Measurements from ENCODE around the gene ATP5ME.
"Not testable (repeated sequence)": the region's sequence is repeated elsewhere in the genome, so short reads cannot be mapped to it uniquely, and the experiment has no call there.

The ATP5ME gene

DNA sequence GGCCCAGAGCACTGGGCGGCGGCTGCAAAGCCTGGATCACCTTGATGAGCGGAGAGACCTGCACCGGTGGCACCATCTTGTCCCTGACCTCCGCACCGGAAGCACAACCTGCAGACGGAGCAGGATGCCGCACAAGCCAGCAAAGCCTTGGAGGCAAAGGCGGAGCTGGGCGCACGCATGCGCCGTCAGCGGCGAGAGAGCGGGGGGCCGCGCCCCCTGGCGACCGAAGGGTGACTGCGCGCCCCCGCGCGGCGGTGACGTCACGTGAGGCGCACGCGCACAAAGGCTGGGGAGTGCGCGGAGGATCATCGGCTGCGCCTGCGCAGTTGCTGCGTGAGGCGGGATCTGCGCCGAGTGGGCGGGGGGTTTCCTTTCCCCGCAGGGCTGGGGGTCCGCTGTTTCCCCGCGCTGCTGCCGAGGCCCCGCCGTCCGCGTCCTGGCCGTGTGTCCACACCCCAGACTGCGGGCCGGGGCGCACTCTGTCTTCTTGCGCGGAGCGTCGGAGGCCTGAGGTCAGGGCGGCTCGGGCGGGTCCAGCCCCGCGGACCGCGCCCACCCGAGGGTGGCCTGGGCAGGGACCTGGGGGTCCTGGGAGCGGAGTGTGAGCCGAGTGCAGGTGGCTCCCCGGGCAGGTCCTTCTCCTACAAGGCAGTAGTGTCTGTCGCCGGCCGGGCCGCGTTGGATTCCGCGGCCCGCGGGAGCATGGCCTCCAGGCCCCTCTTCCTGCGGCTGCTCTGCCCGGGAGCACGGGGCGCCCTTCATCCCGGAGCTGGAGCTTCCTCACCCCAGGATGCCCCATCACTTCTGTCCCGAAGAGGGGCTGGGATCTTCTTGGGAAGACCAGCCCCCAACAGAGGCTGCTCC is at the start of gene ATP5ME, which contains the start of gene MYL5:
ATP5ME (minus strand) TSS at position 105 of the 864 bp plus-strand sequence; CDS start at position 76, 29 bp downstream.
MYL5 (plus strand) TSS at position 371 of the 864 bp plus-strand sequence. CDS start 3,485 bp downstream, outside the sequence.
- peak; percentile 97 for DNase-seq

DNA sequence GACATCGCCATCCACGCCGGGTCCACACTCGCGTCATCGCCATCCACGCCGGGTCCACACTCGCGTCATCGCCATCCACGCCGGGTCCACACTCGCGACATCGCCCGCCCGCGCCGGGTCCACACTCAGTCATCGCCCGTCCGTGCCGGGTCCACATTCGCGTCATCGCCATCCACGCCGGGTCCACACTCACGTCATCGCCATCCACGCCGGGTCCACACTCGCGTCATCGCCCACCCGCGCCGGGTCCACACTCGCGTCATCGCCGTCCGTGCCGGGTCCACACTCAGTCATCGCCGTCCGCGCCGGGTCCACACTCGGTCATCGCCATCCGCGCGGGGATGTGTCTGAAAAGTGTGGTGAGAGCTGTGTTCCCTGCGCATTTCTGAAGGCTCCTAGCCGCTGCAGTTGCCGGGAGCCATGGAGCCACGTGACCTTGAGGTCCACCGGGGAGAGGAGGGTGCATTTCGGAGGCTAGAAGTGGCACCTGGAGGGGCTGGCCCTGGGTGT is 48.8 kb upstream of the ATP5ME start:
- DNase-seq: no peak

DNA sequence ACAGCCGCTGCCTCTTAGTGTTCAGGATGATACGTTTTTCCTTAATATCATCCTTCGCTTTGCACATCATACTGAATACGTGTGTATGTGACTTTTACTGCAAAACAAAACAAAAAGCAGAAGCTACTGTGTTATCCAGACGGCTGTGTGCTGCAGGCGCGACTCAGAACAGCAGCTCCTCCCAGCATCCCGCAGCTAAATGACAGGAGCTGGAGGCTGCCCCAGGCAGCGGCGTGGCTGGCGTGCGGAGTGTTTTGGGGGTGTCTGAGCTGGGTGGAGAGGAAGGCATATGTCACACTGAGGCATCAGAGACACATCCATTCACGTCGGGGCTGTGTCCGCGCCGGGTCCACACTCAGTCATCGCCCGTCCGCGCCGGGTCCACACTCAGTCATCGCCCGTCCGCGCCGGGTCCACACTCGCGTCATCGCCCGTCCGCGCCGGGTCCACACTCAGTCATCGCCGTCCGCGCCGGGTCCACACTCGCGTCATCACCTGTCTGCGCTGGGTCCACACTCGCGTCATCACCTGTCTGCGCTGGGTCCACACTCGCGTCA is 48.2 kb upstream of the ATP5ME start:
- DNase-seq: no peak

- DNase-seq: no peak
Observed at GRCh38 chr4:721261-722168, 47.4 kb upstream of the ATP5ME start.

DNA sequence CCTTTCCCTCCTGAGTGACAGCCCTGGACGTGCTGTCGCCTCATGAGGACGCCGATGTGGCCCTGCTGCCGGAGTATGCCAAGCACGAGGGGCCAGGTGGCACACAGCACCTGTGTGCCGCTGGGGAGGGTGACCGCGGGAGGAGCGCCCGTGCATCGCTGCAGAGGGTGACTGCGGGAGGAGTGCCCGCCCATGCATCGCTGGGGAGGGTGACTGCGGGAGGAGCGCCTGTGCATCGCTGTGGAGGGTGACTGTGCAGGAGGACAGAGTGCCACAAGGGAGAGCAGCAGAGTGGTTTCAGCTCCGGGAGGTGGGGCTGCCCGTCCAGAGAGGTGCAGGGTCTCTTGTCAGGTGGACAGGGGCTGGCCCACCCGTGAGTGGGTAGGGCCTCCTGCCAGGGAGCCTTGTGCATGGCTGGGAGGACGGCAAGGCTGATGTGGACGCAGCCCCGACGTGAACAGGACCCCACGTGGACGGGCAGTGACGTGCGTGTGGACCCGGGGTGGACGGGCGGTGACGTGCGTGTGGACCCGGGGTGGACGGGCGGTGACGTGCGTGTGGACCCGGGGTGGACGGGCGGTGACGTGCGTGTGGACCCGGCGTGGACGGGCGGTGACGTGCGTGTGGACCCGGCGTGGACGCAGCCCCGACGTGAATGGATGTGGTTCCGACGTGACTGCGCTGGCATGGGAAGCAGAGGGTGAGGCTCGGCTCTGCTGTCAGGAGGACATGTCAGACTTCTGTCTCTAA is 46.2 kb upstream of the ATP5ME start:
- no peak for DNase-seq

GRCh38 chr4:718460-718859 is 44.4 kb upstream of the ATP5ME start:
- no peak for DNase-seq

DNA sequence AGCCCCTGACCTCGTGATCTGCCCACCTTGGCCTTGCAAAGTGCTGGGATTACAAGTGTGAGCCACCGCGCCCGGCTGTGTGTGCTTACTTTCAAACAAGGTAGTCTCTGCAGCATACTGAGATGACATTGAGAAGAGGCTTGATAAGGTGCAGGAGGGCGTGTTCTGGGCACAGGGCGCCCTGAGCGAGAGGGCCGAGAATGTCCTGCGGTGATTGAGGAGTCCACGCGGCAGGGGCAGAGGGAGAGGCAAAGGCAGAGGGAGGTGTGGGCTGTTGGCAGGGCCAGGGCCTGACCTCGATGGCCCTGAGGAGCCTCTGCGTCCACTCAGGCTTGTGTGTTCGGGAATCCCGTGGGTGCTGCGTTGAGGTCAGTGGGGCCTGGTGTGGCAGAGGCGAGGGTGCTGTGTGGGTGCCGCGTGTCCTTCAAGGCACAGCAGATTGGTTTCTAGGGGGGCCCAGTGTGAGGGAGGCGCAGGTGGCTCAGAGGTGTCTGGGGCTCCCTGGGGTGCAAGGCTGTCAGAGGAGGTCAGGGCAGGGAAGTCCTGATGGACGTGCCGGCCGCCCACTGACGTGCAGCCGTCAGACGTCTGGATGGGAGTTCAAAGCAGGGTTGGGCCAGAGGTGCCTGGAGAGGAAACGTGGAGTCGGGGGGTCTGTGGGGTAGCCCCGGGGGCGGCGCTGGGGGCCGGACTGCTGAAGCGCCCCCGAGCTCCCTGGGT is 43.7 kb upstream of the ATP5ME start:
- no peak for DNase-seq

- no peak for DNase-seq
Observed at GRCh38 chr4:714087-714486, 40.0 kb upstream of the ATP5ME start.

DNA sequence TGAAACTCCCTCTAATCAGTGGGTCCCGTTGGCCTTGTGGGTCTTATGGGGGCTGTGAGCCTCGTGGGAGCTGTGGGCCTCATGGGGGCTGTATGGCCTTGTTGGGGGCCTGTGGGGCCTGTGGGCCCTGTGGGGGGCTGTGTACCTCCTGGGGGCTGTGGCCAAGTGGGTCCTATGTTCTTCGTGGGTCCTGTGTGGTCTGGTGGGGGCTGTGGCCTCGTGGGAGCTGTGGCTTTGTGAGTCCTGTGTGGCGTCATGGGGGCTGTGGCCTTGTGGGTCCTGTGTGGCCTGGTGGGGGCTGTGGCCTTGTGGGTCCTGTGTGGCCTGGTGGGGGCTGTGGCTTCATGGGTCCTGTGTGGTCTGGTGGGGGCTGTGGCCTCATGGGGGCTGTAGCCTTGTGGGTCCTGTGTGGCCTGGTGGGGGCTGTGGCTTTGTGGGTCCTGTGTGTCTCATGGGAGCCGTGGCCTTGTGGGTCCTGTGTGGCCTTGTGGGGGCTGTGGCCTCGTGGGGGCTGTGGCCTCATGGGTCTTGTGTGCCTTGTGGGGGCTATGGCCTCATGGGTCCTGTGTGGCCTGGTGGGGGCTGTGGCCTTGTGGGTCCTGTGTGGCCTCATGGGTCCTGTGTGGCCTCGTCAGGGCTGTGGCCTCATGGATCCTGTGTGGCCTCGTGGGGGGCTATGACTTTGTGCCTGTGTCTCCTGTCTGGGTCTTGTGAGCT is 39.0 kb upstream of the ATP5ME start:
- no peak for DNase-seq

- DNase-seq: no peak
Observed at GRCh38 chr4:712093-712492, 38.0 kb upstream of the ATP5ME start.

- DNase-seq: no peak
Observed at GRCh38 chr4:710916-711315, 36.8 kb upstream of the ATP5ME start.

GRCh38 chr4:710116-710515 is 36.0 kb upstream of the ATP5ME start:
- no peak for DNase-seq

- no peak for DNase-seq
Observed at GRCh38 chr4:709348-709747, 35.3 kb upstream of the ATP5ME start.

DNA sequence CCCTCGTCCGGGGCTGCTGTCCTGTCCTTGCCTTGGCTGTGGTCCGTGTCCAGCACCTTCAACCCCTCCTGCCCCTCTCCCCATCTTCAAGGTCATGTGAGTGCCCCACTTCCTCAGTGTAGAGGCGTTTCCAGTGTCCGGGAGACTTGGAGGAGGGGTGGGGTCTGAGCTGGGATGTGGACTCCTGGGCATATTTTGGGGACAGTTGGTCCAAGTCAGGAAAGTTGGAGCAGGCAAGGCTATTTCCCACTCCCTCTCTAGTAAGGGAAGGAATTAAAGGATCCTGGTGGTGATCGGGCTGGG is 34.5 kb upstream of the ATP5ME start:
- no peak for DNase-seq

- DNase-seq: no peak
Observed at GRCh38 chr4:707929-708630, 34.0 kb upstream of the ATP5ME start.

- DNase-seq: no peak
Observed at GRCh38 chr4:706834-707598, 32.9 kb upstream of the ATP5ME start.

- DNase-seq: not testable (repeated sequence)
Observed at GRCh38 chr4:706083-706633, 32.1 kb upstream of the ATP5ME start.

DNA sequence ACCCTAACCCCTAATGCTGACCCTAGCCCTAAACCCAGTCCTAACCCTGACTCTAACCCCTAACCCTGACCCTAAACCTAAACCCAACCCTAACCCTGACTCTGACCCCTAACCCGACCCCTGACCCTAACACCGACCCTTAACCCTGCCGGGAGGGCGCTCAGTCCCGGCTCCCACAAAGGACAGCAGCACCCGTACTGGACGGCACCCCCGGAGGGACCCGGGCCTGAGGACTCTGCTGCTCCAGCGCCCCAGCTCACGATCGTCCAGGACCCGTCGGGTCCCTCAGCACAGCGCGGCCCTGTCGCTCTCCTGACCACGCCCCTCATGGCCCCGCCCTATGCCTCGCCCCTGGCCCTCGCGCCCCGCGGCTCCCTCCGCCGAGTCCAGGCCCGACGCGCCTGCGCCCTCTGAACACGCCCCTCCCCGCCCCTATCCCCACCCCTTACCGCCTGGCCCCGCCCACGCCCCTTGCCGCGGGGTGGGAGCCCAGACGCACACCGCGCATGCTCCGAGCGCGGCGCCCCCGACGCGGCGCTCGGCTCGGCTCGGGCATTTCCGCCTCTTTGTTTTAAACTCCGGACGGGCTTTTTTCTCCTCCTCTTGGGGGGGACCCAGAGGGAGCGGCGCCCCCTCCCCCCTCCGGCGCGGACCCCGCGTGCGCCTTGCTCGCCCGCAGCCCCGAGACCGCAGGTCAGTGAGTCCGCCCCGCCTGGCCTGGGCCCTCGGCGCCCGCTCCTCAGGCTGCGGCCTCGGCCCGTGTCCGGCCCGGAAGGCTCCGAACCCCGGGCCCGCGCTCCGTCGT is 31.4 kb upstream of the ATP5ME start, which contains the start of gene PCGF3:
PCGF3 (plus strand) TSS at position 555 of the 805 bp plus-strand sequence. CDS start 27,849 bp downstream, outside the sequence.
- peak; percentile 96 for DNase-seq

- DNase-seq: no peak
Observed at GRCh38 chr4:704971-705277, 30.8 kb upstream of the ATP5ME start.
